ENCODE results near the gene HIVEP3.

DNA sequence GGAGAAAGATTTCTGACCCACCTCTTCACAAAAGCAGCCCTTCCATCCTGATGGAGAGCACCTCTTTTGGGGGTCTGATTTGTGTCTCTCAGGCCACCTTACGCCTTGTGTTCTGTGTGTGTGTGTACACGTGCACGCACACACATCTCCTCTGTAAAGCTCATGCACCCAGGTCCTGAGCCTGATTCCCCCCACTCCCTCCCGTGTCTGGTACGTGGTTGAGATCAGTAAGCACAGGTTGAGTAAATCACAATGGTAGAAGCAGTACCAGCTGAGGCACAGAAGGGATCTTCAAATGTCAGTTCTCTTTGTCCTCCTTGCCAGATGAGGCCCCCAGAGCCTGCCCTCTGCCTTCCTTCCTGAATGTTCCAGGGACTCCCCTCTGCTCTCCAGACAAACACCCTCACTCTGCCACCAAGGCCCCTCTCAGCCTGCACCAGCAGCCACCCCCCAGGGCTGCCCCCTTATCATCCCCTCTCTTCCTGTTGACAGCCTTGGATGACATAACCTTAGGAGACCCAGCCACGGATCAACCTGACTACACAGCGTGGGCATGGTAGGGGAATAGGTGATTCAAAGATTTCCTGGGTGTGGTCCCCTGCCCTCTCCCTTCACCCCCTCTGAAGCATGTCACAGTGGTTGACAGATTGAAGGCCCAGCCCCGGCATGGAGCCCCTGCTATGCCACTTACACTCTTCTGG, 112.8 kb downstream of the HIVEP3 start:
- TF ChIP-seq, protein P1, sequence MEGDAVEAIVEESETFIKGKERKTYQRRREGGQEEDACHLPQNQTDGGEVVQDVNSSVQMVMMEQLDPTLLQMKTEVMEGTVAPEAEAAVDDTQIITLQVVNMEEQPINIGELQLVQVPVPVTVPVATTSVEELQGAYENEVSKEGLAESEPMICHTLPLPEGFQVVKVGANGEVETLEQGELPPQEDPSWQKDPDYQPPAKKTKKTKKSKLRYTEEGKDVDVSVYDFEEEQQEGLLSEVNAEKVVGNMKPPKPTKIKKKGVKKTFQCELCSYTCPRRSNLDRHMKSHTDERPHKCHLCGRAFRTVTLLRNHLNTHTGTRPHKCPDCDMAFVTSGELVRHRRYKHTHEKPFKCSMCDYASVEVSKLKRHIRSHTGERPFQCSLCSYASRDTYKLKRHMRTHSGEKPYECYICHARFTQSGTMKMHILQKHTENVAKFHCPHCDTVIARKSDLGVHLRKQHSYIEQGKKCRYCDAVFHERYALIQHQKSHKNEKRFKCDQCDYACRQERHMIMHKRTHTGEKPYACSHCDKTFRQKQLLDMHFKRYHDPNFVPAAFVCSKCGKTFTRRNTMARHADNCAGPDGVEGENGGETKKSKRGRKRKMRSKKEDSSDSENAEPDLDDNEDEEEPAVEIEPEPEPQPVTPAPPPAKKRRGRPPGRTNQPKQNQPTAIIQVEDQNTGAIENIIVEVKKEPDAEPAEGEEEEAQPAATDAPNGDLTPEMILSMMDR (IDR thresholded peaks at IDR 0.05) = no peak
- TF ChIP-seq POLR2AphosphoS5 (IDR thresholded peaks at IDR 0.05) = no peak
- TF ChIP-seq POLR2A (IDR thresholded peaks at IDR 0.05) = no peak
